HG03066 (cell line): ENCODE measurements around the gene CRTAC1.

Experiments
- ATAC-seq: cut with Tn5 transposase; IDR thresholded peaks from one replicate; pipeline ENCODE4 v1.9.1; 2021; ENCODE audit warnings: low read depth; ENCODE audit not compliant: unreplicated experiment

CRTAC1 gene

GRCh38 chr10:98030093-98030821, at the start of gene CRTAC1:
TSS of gene CRTAC1 (minus strand) at chr10:98030621. CDS start at chr10:98030472, 149 bp downstream.
- no peak for ATAC-seq

- ATAC-seq, result no peak
Observed at GRCh38 chr10:98078774-98079173, 48.4 kb upstream of the CRTAC1 start.

GRCh38 chr10:98077223-98077622, 46.8 kb upstream of the CRTAC1 start:
- ATAC-seq, result no peak

GRCh38 chr10:98076086-98076485, 45.7 kb upstream of the CRTAC1 start:
- ATAC-seq, result no peak

GRCh38 chr10:98074315-98074911, 44.0 kb upstream of the CRTAC1 start:
- ATAC-seq, result no peak

GRCh38 chr10:98067165-98067564, 36.7 kb upstream of the CRTAC1 start:
- ATAC-seq, result no peak

- no peak for ATAC-seq
Observed at GRCh38 chr10:98063740-98064027, 33.3 kb upstream of the CRTAC1 start.

- no peak for ATAC-seq
Observed at GRCh38 chr10:98062424-98062823, 32.0 kb upstream of the CRTAC1 start.

GRCh38 chr10:98060079-98060478, 29.7 kb upstream of the CRTAC1 start:
- ATAC-seq, result no peak

- no peak for ATAC-seq
Observed at GRCh38 chr10:98058295-98058694, 27.9 kb upstream of the CRTAC1 start.

- no peak for ATAC-seq
Observed at GRCh38 chr10:98055841-98056516, 25.6 kb upstream of the CRTAC1 start.

- no peak for ATAC-seq
Observed at GRCh38 chr10:98047009-98047741, 16.8 kb upstream of the CRTAC1 start.

- ATAC-seq, result peak; percentile 69
Observed at GRCh38 chr10:98045785-98046389, 15.5 kb upstream of the CRTAC1 start.

- no peak for ATAC-seq
Observed at GRCh38 chr10:98041352-98042043, 11.1 kb upstream of the CRTAC1 start.

GRCh38 chr10:98039690-98040381, 9.4 kb upstream of the CRTAC1 start:
- no peak for ATAC-seq

- no peak for ATAC-seq
Observed at GRCh38 chr10:98038288-98038687, 7.9 kb upstream of the CRTAC1 start.

- ATAC-seq, result no peak
Observed at GRCh38 chr10:98035599-98035998, 5.2 kb upstream of the CRTAC1 start.

GRCh38 chr10:98033515-98033914, 3.1 kb upstream of the CRTAC1 start:
- no peak for ATAC-seq

- ATAC-seq, result no peak
Observed at GRCh38 chr10:98031440-98031839, 1.0 kb upstream of the CRTAC1 start.

- no peak for ATAC-seq
Observed at GRCh38 chr10:98030991-98031431, 590 bp upstream of the CRTAC1 start.
